Natural killer cell (primary cell): ENCODE results near the gene TRIM47. TPM values are rescaled to one million over a fixed set of nuclear protein-coding genes. Genes with fewer than 3 reads are reported as not detected.
A peak's percentile ranks its signal among the peaks of the same experiment; 100 is the strongest.

Experiments used
- ATAC-seq, 3 donors: fragments of 150-1000 bp in 2 of 3; fragments of 200-7000 bp in 1 of 3; cut with Tn5 transposase; 1 replicate in 1 of 3; 2 replicates in 2 of 3; pipeline ENCODE4 v1.10.0; 2021; ENCODE audit warnings: mild to moderate bottlenecking in 2 of 3, moderate library complexity in 2 of 3
- DNase-seq, 2 donors: peaks; one replicate each; pipeline versions ENCODE4 v3.0.0 to v3.0.0-alpha.2; 2013 to 2021; ENCODE audit warnings: mixed read lengths in 1 of 2
- H3K27ac ChIP-seq: one replicate; pipeline ENCODE4 v1.5.1; 2013; ENCODE audit warnings: mild to moderate bottlenecking, low read length
- H3K27me3 ChIP-seq: one replicate; pipeline ENCODE4 v1.6.1; 2013; ENCODE audit warnings: low read length; ENCODE audit not compliant: control insufficient read depth, insufficient read depth
- H3K36me3 ChIP-seq: one replicate; pipeline ENCODE4 v1.6.1; 2013; ENCODE audit warnings: low read length; ENCODE audit not compliant: control insufficient read depth, insufficient read depth
- H3K4me1 ChIP-seq: one replicate; pipeline ENCODE4 v1.6.1; 2013; ENCODE audit warnings: low read length; ENCODE audit not compliant: control insufficient read depth, insufficient read depth
- H3K4me3 ChIP-seq: one replicate; pipeline ENCODE4 v1.5.1; 2013; ENCODE audit warnings: low read length
- H3K9me3 ChIP-seq: one replicate; pipeline ENCODE4 v1.6.1; 2013; ENCODE audit warnings: low read length; ENCODE audit not compliant: control insufficient read depth, insufficient read depth
- H3K27ac Mint-ChIP-seq, 2 donors: one replicate each; pipeline ENCODE4 v1.8.0; 2022; ENCODE audit warnings: mild to moderate bottlenecking in 2 of 2, mixed read lengths in 2 of 2, moderate library complexity in 1 of 2
- H3K27me3 Mint-ChIP-seq, 2 donors: one replicate each; pipeline ENCODE4 v1.8.0; 2022; ENCODE audit warnings: low read depth in 2 of 2, mixed read lengths in 2 of 2
- H3K36me3 Mint-ChIP-seq: one replicate; pipeline ENCODE4 v1.8.0; 2022; ENCODE audit warnings: mixed read lengths
- H3K4me1 Mint-ChIP-seq, 2 donors: one replicate each; pipeline ENCODE4 v1.8.0; 2022; ENCODE audit warnings: mixed read lengths in 2 of 2
- H3K4me3 Mint-ChIP-seq: one replicate; pipeline ENCODE4 v1.8.0; 2022; ENCODE audit warnings: mild to moderate bottlenecking, moderate library complexity, mixed read lengths
- H3K9me3 Mint-ChIP-seq, 2 donors: one replicate each; pipeline ENCODE4 v1.8.0; 2022; ENCODE audit warnings: mixed read lengths in 2 of 2
- CTCF ChIP-seq: fragments of 200-600 bp; IDR thresholded peaks from one replicate; pipeline ENCODE4 v1.8.0; 2022; ENCODE audit warnings: antibody characterized with exemption
- WGBS: methylation state at CpG from one replicate; pipeline ENCODE4 v1.1.7; 2013; ENCODE audit warnings: missing lambda C conversion rate; ENCODE audit not compliant: insufficient coverage; 5-methylcytosine and 5-hydroxymethylcytosine counted together
- intact Hi-C: fragments of 100-400 bp; cut with micrococcal nuclease; formaldehyde crosslinking; loops from one replicate; pipeline ENCODE4 v1.14.2; 2022
- total RNA-seq, 4 donors: library from RNA; stranded (reverse); fragments of 120-200 nt in 1 of 4; gene quantifications; one replicate each; pipeline versions ENCODE4 v1.2.3 to v1.2.4, GENCODE V29; 2013 to 2022

TRIM47 gene
- total RNA-seq, 3 donors from 2014 or later (not counting 1 experiment from before 2014, with no cell fraction given) = 1.2 to 2.5 (median 2.0) TPM

DNA sequence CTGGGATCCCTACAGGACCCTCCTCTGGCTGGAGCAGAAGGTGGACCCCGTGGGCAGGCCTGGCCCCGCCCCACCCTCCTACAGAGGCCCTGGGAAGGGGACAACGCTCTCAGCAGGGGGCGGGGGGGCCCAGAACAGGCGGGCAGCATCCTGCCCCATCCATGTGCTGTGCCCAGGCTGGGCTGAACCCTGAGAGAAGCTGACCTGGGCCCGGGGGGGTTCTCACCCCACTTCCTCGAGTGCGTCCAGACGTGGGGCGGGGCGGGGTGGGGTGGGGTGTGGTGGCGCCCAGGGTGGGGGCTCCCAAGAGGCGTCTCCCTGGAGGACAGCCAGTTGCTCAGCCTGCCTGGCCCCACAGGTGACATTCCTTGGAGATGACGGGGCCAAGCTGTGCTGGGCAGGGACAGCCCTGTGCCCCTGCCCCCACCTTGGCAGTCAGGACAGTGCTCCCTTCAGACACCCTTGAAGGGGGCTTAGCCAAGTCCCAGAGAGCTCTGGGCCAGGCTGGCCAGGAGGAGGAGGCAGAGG, 33.8 kb downstream of the TRIM47 start:
- Mint-ChIP-seq H3K9me3 (no peaks in the 10 kb centered on the region), H3K4me1 (peaks cover 10 to 28% of the 10 kb centered on the region in 2 donors), H3K27me3 (no peaks in the 10 kb centered on the region), H3K36me3 (no peaks in the 10 kb centered on the region), H3K27ac (peak overlapping the region; percentile 86 to 94), H3K4me3 (peak overlapping the region; percentile 93)
- no peaks in the 10 kb centered on the region for H3K9me3 ChIP-seq
- peaks cover 59% of the 10 kb centered on the region for H3K36me3 ChIP-seq
- WGBS = 10% methylated on average over 14 of the region's 14 CpGs
- intact Hi-C loops = loop anchor here (5.0 kb wide), 1 partner anchor 67 kb away; a partner anchor contains a TSS
- peak overlapping the region; percentile 95 for H3K27ac ChIP-seq
- ATAC-seq (peak; percentile 6 to 15 (median 15)), DNase-seq (peak in 1 of 2 donors; percentile 33)
- TF ChIP-seq CTCF = no peak
- H3K4me3 ChIP-seq = peak overlapping the region; percentile 84
- no peaks in the 10 kb centered on the region for H3K27me3 ChIP-seq
- peaks cover 50% of the 10 kb centered on the region for H3K4me1 ChIP-seq

- peak; percentile 65 to 79 for DNase-seq
- Mint-ChIP-seq H3K27ac (peak within 1 kb of the TSS; percentile 86 to 94), H3K27me3 (no peaks in the 10 kb centered on the region), H3K4me1 (peaks cover 10 to 27% of the 10 kb centered on the region in 2 donors), H3K36me3 (no peaks in the 10 kb centered on the region), H3K4me3 (peak within 1 kb of the TSS; percentile 93), H3K9me3 (no peaks in the 10 kb centered on the region)
- H3K9me3 ChIP-seq = no peaks in the 10 kb centered on the region
- H3K27me3 ChIP-seq = no peaks in the 10 kb centered on the region
- ATAC-seq = peak; percentile 70 to 81 (median 70)
- intact Hi-C loops = loop anchor here (5.0 kb wide), 1 partner anchor 67 kb away; a partner anchor contains a TSS
- peak within 1 kb of the TSS; percentile 84 for H3K4me3 ChIP-seq
- peak within 1 kb of the TSS; percentile 95 for H3K27ac ChIP-seq
- TF ChIP-seq CTCF = no peak
- 1% methylated on average over 31 of the region's 35 CpGs for WGBS
- peaks cover 49% of the 10 kb centered on the region for H3K4me1 ChIP-seq
- H3K36me3 ChIP-seq = peaks cover 55% of the 10 kb centered on the region
These were observed 34.5 kb downstream of the TRIM47 start, which contains the start of gene UNC13D for GRCh38 chr17:75843577-75844529. UNC13D (minus strand) TSS chr17:75844404; CDS start chr17:75844337, 67 bp downstream.

DNA sequence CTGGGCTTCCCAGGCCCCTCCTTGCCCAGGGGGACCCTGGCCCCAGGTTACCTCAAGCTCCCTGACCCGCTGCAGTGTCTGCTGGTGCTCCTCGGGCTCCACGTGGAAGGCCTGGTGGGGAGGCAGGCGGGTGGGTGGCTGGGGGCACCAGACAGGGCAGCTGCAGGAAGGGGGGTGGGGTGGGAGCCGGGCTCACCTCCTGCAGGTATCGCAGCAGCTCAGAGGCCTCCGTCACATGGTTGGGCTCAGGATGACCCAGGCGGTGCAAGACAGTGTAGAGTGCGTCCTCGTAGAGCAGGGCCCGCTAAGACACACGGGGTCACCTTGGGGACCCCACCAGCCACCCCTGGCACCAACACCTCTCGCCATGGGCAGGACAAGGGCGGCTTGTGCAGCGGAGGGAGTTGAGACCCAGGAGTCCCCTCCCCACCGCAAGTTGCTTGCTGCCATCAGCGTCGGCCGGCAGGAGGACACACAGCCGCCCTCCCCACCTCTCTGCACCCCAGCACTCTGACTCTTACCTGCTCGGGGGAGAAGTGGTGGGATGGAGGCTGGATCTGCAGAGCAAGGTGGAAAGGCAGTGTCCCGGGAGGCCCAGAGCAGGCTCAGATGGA, 35.3 kb downstream of the TRIM47 start:
- Mint-ChIP-seq H3K27ac (peak overlapping the region; percentile 86 to 94), H3K9me3 (no peaks in the 10 kb centered on the region), H3K27me3 (no peaks in the 10 kb centered on the region), H3K4me3 (peak overlapping the region; percentile 93), H3K36me3 (no peaks in the 10 kb centered on the region), H3K4me1 (peaks cover 5 to 20% of the 10 kb centered on the region in 2 donors)
- peak in 1 of 2 donors; percentile 64 for DNase-seq
- no peak for TF ChIP-seq CTCF
- Histone ChIP-seq H3K4me3 (peak overlapping the region; percentile 84), H3K36me3 (peaks cover 55% of the 10 kb centered on the region), H3K27ac (peak overlapping the region; percentile 95), H3K27me3 (no peaks in the 10 kb centered on the region), H3K9me3 (no peaks in the 10 kb centered on the region), H3K4me1 (peaks cover 42% of the 10 kb centered on the region)
- WGBS = 16% methylated on average over 19 of the region's 22 CpGs
- intact Hi-C loops = loop anchor here (5.0 kb wide), 1 partner anchor 66 kb away; a partner anchor contains a TSS
- peak in 2 of 3 donors; percentile 22 to 23 for ATAC-seq
